PC-3 (cell line): ENCODE results near the gene BCAR3. TPM values are rescaled to one million over a fixed set of nuclear protein-coding genes. Genes with fewer than 3 reads are reported as not detected.

Source experiments
- ATAC-seq: fragments of 200-7000 bp; cut with Tn5 transposase; 2 replicates; pipeline ENCODE4 v1.9.1; 2020; ENCODE audit warnings: mild to moderate bottlenecking, moderate library complexity
- BruUV-seq: library from RNA; stranded (reverse); fragments of 400-500 nt; replicated peaks from 2 replicates; lab custom pipeline; 2021; lab: Mats Ljungman, UMichigan
- CTCF ChIA-PET: fragments of 300-600 bp; sonication (Branson Sonifier 250); formaldehyde crosslinking; loops from one replicate; lab custom pipeline; 2022; ENCODE audit warnings: antibody characterized with exemption; lab: Charles Lee
- POLR2A ChIA-PET: fragments of 300-600 bp; sonication (Branson Sonifier 250); formaldehyde crosslinking; loops from one replicate; lab custom pipeline; 2022; ENCODE audit warnings: antibody characterized with exemption; ENCODE audit not compliant: unreplicated experiment; lab: Charles Lee
- DNase-seq: peaks from one replicate; pipeline ENCODE4 v3.0.0-alpha.2; 2015
- H2AFZ ChIP-seq: fragments of 300-600 bp; sonication (generic); 2 replicates; pipeline ENCODE4 v1.6.0; 2016; ENCODE audit warnings: antibody characterized with exemption, low read length
- H3F3A ChIP-seq: fragments of 300-600 bp; sonication (generic); one replicate; pipeline ENCODE4 v1.6.0; 2017; ENCODE audit warnings: antibody characterized with exemption, low read length, control low read depth, mild to moderate bottlenecking; ENCODE audit not compliant: unreplicated experiment
- H3K27ac ChIP-seq: fragments of 300-600 bp; sonication (generic); 2 replicates; pipeline ENCODE4 v1.5.1; 2016; ENCODE audit warnings: mild to moderate bottlenecking, low read length
- H3K27me3 ChIP-seq: fragments of 300-600 bp; sonication (generic); 2 replicates; pipeline ENCODE4 v1.6.1; 2016; ENCODE audit warnings: low read length, mixed read lengths
- H3K36me3 ChIP-seq: fragments of 300-600 bp; sonication (generic); 2 replicates; pipeline ENCODE4 v1.6.1; 2016; ENCODE audit warnings: low read depth, mixed run types, low read length, mixed read lengths
- H3K4me1 ChIP-seq: fragments of 300-600 bp; sonication (generic); 2 replicates; pipeline ENCODE4 v1.5.1; 2016; ENCODE audit warnings: low read length; ENCODE audit not compliant: insufficient read depth
- H3K4me2 ChIP-seq: fragments of 300-600 bp; sonication (generic); 2 replicates; pipeline ENCODE4 v1.6.0; 2016; ENCODE audit warnings: low read length
- H3K4me3 ChIP-seq: fragments of 300-600 bp; sonication (generic); 2 replicates; pipeline ENCODE4 v1.5.1; 2016; ENCODE audit warnings: mild to moderate bottlenecking, low read length, mixed read lengths
- H3K79me2 ChIP-seq: fragments of 300-600 bp; sonication (generic); 2 replicates; pipeline ENCODE4 v1.6.1; 2017; ENCODE audit warnings: low read length, mixed read lengths
- H3K9ac ChIP-seq: fragments of 300-600 bp; sonication (generic); 2 replicates; pipeline ENCODE4 v1.6.0; 2016; ENCODE audit warnings: mild to moderate bottlenecking, low read length
- H3K9me2 ChIP-seq: fragments of 300-600 bp; sonication (generic); replicated peaks from 2 replicates; pipeline ENCODE4 v1.6.1; 2016; ENCODE audit warnings: mixed run types, low read length, mixed read lengths
- H3K9me3 ChIP-seq: fragments of 300-600 bp; sonication (generic); 2 replicates; pipeline ENCODE4 v1.6.1; 2016; ENCODE audit warnings: low read length, mixed read lengths
- H4K20me1 ChIP-seq: fragments of 300-600 bp; sonication (generic); 2 replicates; pipeline ENCODE4 v1.6.1; 2016; ENCODE audit warnings: low read length, mixed read lengths
- CTCF ChIP-seq: fragments of 300-600 bp; sonication (generic); conservative IDR thresholded peaks from 2 replicates; pipeline ENCODE4 v1.5.1; 2017; ENCODE audit warnings: antibody characterized with exemption, low read depth, mild to moderate bottlenecking, low read length
- EZH2 ChIP-seq: fragments of 300-600 bp; sonication (generic); IDR thresholded peaks from one replicate; pipeline ENCODE4 v1.6.1; 2017; ENCODE audit warnings: antibody characterized with exemption, mild to moderate bottlenecking, low read length; ENCODE audit not compliant: unreplicated experiment
- EZH2phosphoT487 ChIP-seq: fragments of 300-600 bp; sonication (generic); IDR thresholded peaks from 2 replicates; pipeline ENCODE4 v1.6.1; 2018; ENCODE audit warnings: mild to moderate bottlenecking, antibody characterized with exemption, low read length, borderline replicate concordance
- intact Hi-C: fragments of 100-400 bp; cut with micrococcal nuclease; formaldehyde crosslinking; loops from 2 replicates; pipeline ENCODE4 v1.9.0; 2023
- total RNA-seq: library from RNA; depleted of rRNA; stranded (reverse); fragments of >200 nt; gene quantifications from 2 replicates; pipeline ENCODE4 v1.2.3, GENCODE V29; 2014

BCAR3 gene
- total RNA-seq, 1 experiment from 2014 or later, result 171 TPM

- no peak for ATAC-seq
- H3K9ac ChIP-seq, result peak overlapping the region; percentile 52
- peaks cover 74% of the 10 kb centered on the region for H3K36me3 ChIP-seq
- peak overlapping the region; percentile 43 for H3K4me3 ChIP-seq
- peak overlapping the region; percentile 99 for H3K27ac ChIP-seq
- peaks cover 94% of the 10 kb centered on the region for H3K4me1 ChIP-seq
- no peak overlapping the region for H2AFZ ChIP-seq
- TSS peak; percentile 0 for BruUV-seq
- H4K20me1 ChIP-seq, result peaks cover 64% of the 10 kb centered on the region
- intact Hi-C loops, result loop anchor here (1.0 kb wide), 1 partner anchor 172 kb away; no protein-coding TSS in a partner anchor
- H3F3A ChIP-seq, result peaks cover 31% of the 10 kb centered on the region
- H3K4me2 ChIP-seq, result peak overlapping the region; percentile 71
- CTCF ChIA-PET, result interaction anchor here (0.6 kb wide), 1 partner anchor 29 kb away, joined by 7 read pairs; no protein-coding TSS in a partner anchor
- no peak for TF ChIP-seq EZH2
- no peaks in the 10 kb centered on the region for H3K27me3 ChIP-seq
- DNase-seq, result no peak
- H3K9me2 ChIP-seq, result no peaks in the 10 kb centered on the region
- H3K79me2 ChIP-seq, result peaks cover 100% of the 10 kb centered on the region
- POLR2A ChIA-PET, result interaction anchor here (0.6 to 1.2 kb wide), 3 partner anchors 15 to 141 kb away, joined by 3 to 31 read pairs (median 5); no protein-coding TSS in a partner anchor
- no peaks in the 10 kb centered on the region for H3K9me3 ChIP-seq
Observed at GRCh38 chr1:93672477-93673162, 9.0 kb downstream of the BCAR3 start.

DNA sequence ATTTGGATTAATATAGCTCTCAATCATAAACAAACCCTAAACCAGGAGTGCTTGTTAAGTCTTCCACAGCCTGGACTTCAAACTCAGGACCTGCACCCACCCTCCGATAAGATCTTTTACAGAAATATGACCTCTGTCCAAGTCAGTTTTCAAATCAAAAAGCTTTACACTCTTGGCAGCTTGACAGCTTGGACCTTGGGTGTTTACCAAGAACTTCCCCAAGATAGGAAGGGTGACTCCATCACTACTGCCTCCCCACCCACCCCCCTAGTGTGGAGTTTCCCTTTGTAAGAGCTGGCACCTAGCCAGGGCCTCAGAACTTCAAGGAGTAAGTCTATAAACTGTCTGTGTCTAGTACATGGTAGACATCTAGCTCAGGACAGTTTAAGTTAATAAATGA lies 9.6 kb downstream of the BCAR3 start:
- BruUV-seq, result no TSS peak
- ATAC-seq (peak; percentile 28), DNase-seq (peak; percentile 93)
- H3K4me3 ChIP-seq, result peak overlapping the region; percentile 43; the same call in 1 of the 2 replicates
- H3K27ac ChIP-seq, result peak overlapping the region; percentile 99
- H3K79me2 ChIP-seq, result peaks cover 100% of the 10 kb centered on the region
- no peak overlapping the region for H2AFZ ChIP-seq
- TF ChIP-seq EZH2phosphoT487, result no peak
- TF ChIP-seq CTCF, result no peak
- TF ChIP-seq EZH2, result no peak
- ChIA-PET POLR2A (interaction anchor here (0.6 to 0.7 kb wide), 4 partner anchors 16 to 142 kb away, joined by 3 to 31 read pairs (median 4); no protein-coding TSS in a partner anchor), CTCF (interaction anchor here (0.6 to 1.0 kb wide), 2 partner anchors 29 to 172 kb away, joined by 4 to 7 read pairs; no protein-coding TSS in a partner anchor)
- no peaks in the 10 kb centered on the region for H3K9me2 ChIP-seq
- peaks cover 64% of the 10 kb centered on the region for H4K20me1 ChIP-seq
- peaks cover 33% of the 10 kb centered on the region for H3F3A ChIP-seq
- no peaks in the 10 kb centered on the region for H3K9me3 ChIP-seq
- H3K36me3 ChIP-seq, result peaks cover 74% of the 10 kb centered on the region
- peaks cover 94% of the 10 kb centered on the region for H3K4me1 ChIP-seq
- peak overlapping the region; percentile 52 for H3K9ac ChIP-seq
- peak overlapping the region; percentile 71 for H3K4me2 ChIP-seq
- intact Hi-C loops, result no loop called here
- H3K27me3 ChIP-seq, result no peaks in the 10 kb centered on the region

DNA sequence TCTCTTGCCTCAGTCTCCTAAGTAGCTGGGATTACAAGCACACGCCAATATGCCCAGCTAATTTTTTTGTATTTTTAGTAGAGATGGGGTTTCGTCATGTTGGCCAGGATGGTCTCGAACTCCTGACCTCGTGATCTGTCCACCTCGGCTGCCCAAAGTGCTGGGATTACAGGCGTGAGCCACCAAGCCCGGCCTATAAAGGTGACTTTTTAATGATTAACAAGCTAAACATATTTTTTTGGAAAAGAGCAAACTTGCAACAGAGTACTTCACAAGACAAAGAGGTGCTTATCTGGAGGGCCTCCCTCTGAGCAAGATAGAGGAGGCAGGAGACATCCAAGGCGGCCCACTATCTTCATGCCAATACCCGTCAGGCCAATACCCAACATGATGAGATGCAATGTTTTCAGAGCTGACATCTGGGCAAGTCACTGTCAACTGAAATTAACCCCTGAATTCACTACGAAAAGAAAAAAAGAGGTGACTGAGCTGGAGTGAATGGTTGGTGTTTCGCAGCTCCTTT lies 10.5 kb downstream of the BCAR3 start:
- peaks cover 74% of the 10 kb centered on the region for H3K36me3 ChIP-seq

More for the DNA sequence above, 10.5 kb downstream of the BCAR3 start:
- H3K4me1 ChIP-seq, result peaks cover 94% of the 10 kb centered on the region
- H3K9ac ChIP-seq, result peak overlapping the region; percentile 25
- no peaks in the 10 kb centered on the region for H3K9me2 ChIP-seq
- peaks cover 62% of the 10 kb centered on the region for H4K20me1 ChIP-seq
- no peak overlapping the region for H3K4me3 ChIP-seq
- no peak for DNase-seq
- no peak for TF ChIP-seq EZH2
- TF ChIP-seq EZH2phosphoT487, result no peak
- no peak for TF ChIP-seq CTCF
- no peaks in the 10 kb centered on the region for H3K27me3 ChIP-seq
- H3K4me2 ChIP-seq, result peak overlapping the region; percentile 7; the same call in 1 of the 2 replicates
- BruUV-seq, result no TSS peak
- ChIA-PET CTCF (interaction anchor here (1.0 kb wide), 1 partner anchor 173 kb away, joined by 4 read pairs; no protein-coding TSS in a partner anchor), POLR2A (interaction anchor here (0.6 to 1.0 kb wide), 4 partner anchors 9 to 591 kb away, joined by 3 to 5 read pairs (median 4); no protein-coding TSS in a partner anchor)
- intact Hi-C loops, result no loop called here
- ATAC-seq, result no peak
- H3K9me3 ChIP-seq, result no peaks in the 10 kb centered on the region
- H3F3A ChIP-seq, result peaks cover 38% of the 10 kb centered on the region
- H3K79me2 ChIP-seq, result peaks cover 100% of the 10 kb centered on the region
- peak overlapping the region; percentile 99 for H3K27ac ChIP-seq
- H2AFZ ChIP-seq, result no peak overlapping the region
